ENCODE results near the gene RNF38.
"Not testable (repeated sequence)": the region's sequence is repeated elsewhere in the genome, so short reads cannot be mapped to it uniquely, and the experiment has no call there.

RNF38 gene

DNA sequence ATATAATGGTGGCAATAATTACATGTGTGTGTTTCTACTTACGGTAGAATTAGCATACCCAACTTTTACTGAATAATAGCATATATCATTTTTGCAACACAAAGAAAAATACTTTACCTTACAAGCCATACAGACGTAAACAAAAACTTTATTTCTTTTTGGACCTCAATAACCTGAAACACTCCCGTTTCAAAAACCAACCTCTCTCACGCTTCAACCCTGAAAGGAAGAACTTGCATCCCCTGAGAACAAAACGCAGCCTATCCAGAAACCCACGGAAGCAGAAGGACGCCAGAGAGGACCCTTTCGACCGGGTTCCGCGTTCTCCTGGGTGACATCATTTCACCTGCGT is at the start of gene RNF38:
TSS of gene RNF38 (minus strand) at position 290 of the 352 bp plus-strand sequence. CDS start at position 129, 161 bp downstream.
- DNase-seq (ENCODE audit: low read depth, low spot score), result no peak
- H3K4me3 ChIP-seq (ENCODE audit: low read depth, low read length), result peak within 1 kb of the TSS; percentile 78
- CTCF ChIA-PET, result interaction anchor here (11.8 kb wide), 1 partner anchor 156 kb away, joined by 345 read pairs; no protein-coding TSS in a partner anchor
- POLR2A ChIA-PET, result interaction anchor here (0.5 to 1.0 kb wide), 2 partner anchors 142 to 293 kb away, joined by 3 to 4 read pairs; partner anchors contain the start of gene GNE
- TF ChIP-seq, protein P1, sequence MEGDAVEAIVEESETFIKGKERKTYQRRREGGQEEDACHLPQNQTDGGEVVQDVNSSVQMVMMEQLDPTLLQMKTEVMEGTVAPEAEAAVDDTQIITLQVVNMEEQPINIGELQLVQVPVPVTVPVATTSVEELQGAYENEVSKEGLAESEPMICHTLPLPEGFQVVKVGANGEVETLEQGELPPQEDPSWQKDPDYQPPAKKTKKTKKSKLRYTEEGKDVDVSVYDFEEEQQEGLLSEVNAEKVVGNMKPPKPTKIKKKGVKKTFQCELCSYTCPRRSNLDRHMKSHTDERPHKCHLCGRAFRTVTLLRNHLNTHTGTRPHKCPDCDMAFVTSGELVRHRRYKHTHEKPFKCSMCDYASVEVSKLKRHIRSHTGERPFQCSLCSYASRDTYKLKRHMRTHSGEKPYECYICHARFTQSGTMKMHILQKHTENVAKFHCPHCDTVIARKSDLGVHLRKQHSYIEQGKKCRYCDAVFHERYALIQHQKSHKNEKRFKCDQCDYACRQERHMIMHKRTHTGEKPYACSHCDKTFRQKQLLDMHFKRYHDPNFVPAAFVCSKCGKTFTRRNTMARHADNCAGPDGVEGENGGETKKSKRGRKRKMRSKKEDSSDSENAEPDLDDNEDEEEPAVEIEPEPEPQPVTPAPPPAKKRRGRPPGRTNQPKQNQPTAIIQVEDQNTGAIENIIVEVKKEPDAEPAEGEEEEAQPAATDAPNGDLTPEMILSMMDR (IDR thresholded peaks at IDR 0.05; ENCODE audit: insufficient read depth, low read length, missing control alignments), result no peak

DNA sequence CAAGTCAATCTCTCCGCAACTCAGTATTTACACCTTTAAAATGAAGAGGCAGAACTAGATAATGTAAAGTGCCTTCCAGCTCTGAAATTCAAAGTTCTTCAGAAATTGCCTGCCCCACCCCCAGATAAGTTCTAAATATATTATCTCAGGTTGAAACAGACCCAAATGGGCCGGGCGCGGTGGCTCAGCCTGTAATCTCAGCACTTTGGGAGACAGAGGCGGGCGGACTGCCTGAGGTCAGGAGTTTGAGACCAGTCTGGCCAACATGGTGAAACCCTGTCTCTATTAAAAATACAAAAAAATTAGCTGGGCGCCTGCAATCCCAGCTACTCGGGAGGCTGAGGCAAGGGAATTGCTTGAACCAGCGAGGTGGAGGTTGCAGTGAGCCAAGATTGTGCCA is 48.5 kb upstream of the RNF38 start:
- H3K4me3 ChIP-seq (ENCODE audit: low read depth, low read length); DNase-seq (ENCODE audit: low read depth, low spot score); POLR2A ChIA-PET: not testable (repeated sequence)
- CTCF ChIA-PET, result interaction anchor here (1.2 to 7.3 kb wide), 9 partner anchors 8 to 108 kb away, joined by 3 to 128 read pairs (median 9); no protein-coding TSS in a partner anchor

DNA sequence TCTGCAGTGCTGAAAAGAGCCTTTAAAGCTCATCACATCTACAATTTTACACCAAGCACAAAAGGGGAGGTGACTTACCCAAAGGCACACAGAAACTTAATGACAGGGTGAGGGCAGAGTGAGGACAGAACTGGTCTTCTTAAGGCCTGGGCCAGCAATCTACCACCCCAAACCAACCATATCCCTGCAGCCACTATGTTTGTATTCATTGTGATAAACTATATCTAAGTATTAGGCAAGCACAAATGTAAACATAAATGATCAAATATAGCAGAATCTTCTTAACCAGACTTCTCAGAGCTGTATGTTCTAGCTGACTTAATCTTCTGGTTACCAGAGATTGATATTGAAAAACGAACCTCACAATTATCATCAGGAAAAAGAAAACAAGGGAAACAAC is 47.9 kb upstream of the RNF38 start:
- POLR2A ChIA-PET, result no interaction called here
- TF ChIP-seq, protein P1 (IDR thresholded peaks at IDR 0.05; ENCODE audit: insufficient read depth, low read length, missing control alignments), result no peak

GRCh38 chr9:36446678-36447077 is 46.6 kb upstream of the RNF38 start:
- DNase-seq (ENCODE audit: low read depth, low spot score); POLR2A ChIA-PET; H3K4me3 ChIP-seq (ENCODE audit: low read depth, low read length): not testable (repeated sequence)
- CTCF ChIA-PET, result interaction anchor here (2.3 to 3.0 kb wide), 3 partner anchors 14 to 110 kb away, joined by 9 to 53 read pairs (median 11); no protein-coding TSS in a partner anchor

More for the DNA sequence above, 47.9 kb upstream of the RNF38 start:
- DNase-seq (ENCODE audit: low read depth, low spot score), result no peak
- CTCF ChIA-PET, result interaction anchor here (0.8 to 7.3 kb wide), 11 partner anchors 9 to 108 kb away, joined by 3 to 128 read pairs (median 5); no protein-coding TSS in a partner anchor
- H3K4me3 ChIP-seq (ENCODE audit: low read depth, low read length), result no peak overlapping the region

DNA sequence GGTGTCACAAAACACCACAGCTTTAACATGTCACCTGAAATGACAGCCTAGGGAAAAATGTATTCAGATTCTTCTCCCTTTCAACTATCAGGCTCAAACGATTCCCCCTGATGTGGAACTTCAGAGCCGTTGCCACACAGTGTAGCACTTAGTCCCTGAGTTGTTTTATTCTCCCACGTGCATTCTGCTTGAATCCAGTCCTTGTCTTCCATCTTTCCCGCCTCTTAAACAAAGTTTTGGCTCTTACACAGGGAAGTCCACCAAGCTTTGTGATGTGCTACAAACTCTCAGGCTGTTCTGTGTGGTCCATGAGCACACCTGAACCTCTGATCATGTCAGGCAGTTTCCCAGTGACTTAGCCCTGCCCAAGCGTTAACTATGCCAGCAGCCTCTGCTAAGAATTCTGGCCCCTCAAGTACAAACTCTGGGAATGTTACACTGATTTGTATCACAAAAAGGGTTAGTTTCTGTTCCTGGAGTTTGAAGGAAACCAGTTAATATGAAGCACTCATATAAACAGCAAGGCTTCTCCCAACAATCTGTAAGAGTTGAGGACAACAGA is 45.8 kb upstream of the RNF38 start:
- DNase-seq (ENCODE audit: low read depth, low spot score), result no peak
- CTCF ChIA-PET, result interaction anchor here (1.1 to 11.7 kb wide), 4 partner anchors 10 to 110 kb away, joined by 3 to 95 read pairs (median 31); no protein-coding TSS in a partner anchor
- TF ChIP-seq, protein P1 (IDR thresholded peaks at IDR 0.05; ENCODE audit: insufficient read depth, low read length, missing control alignments), result no peak
- POLR2A ChIA-PET, result no interaction called here
- no peak overlapping the region for H3K4me3 ChIP-seq (ENCODE audit: low read depth, low read length)

- H3K4me3 ChIP-seq (ENCODE audit: low read depth, low read length), result no peak overlapping the region
- ChIA-PET CTCF (interaction anchor here (0.8 to 11.7 kb wide), 2 partner anchors 9 to 37 kb away, joined by 4 to 95 read pairs; no protein-coding TSS in a partner anchor), POLR2A (no interaction called here)
- TF ChIP-seq, protein P1 (IDR thresholded peaks at IDR 0.05; ENCODE audit: insufficient read depth, low read length, missing control alignments), result no peak
- DNase-seq (ENCODE audit: low read depth, low spot score), result no peak
These were observed 44.1 kb upstream of the RNF38 start for GRCh38 chr9:36444203-36444602.

GRCh38 chr9:36443581-36443980 is 43.5 kb upstream of the RNF38 start:
- DNase-seq (ENCODE audit: low read depth, low spot score), result no peak
- ChIA-PET CTCF (interaction anchor here (11.7 kb wide), 1 partner anchor 37 kb away, joined by 95 read pairs; no protein-coding TSS in a partner anchor), POLR2A (no interaction called here)
- TF ChIP-seq, protein P1 (IDR thresholded peaks at IDR 0.05; ENCODE audit: insufficient read depth, low read length, missing control alignments), result no peak
- no peak overlapping the region for H3K4me3 ChIP-seq (ENCODE audit: low read depth, low read length)

Data from AG04449 (cell line).